H1 (cell line): ENCODE results near the gene MACROD2. TPM values are rescaled to one million over a fixed set of nuclear protein-coding genes. Genes with fewer than 3 reads are reported as not detected.

Experiments used
- CTCF ChIA-PET: fragments of 300-600 bp; sonication (Branson Sonifier 250); formaldehyde crosslinking; loops from one replicate; lab custom pipeline; 2021; ENCODE audit not compliant: partially characterized antibody; lab: Charles Lee
- POLR2A ChIA-PET: fragments of 300-600 bp; sonication (Branson Sonifier 250); formaldehyde crosslinking; loops from one replicate; lab custom pipeline; 2021; ENCODE audit warnings: inconsistent platforms; ENCODE audit not compliant: partially characterized antibody; lab: Charles Lee
- DNase-seq, 2 experiments: peaks; one replicate each; pipeline versions ENCODE4 v3.0.0 to v3.0.0-alpha.2; 2010 to 2022; ENCODE audit warnings: low spot score in 2 of 2, low read depth in 1 of 2, mixed read lengths in 1 of 2
- FAIRE-seq: peaks from 2 replicates; lab custom pipeline; 2011; peaks lifted over from hg19 to GRCh38; lab: Jason Lieb, UNC
- H2AFZ ChIP-seq: 2 replicates; pipeline ENCODE4 v1.8.1; 2012; ENCODE audit warnings: low read length, inconsistent platforms
- H2AK5ac ChIP-seq: 2 replicates; pipeline ENCODE4 v1.6.1; 2013; ENCODE audit warnings: low read depth, low read length
- H2BK120ac ChIP-seq: replicated peaks from 2 replicates; pipeline ENCODE3; 2013; ENCODE audit warnings: low read depth, low read length, inconsistent platforms
- H2BK12ac ChIP-seq: 2 replicates; pipeline ENCODE4 v1.6.1; 2013; ENCODE audit warnings: low read depth, low read length
- H2BK15ac ChIP-seq: 2 replicates; pipeline ENCODE4 v1.6.1; 2013; ENCODE audit warnings: low read length
- H2BK20ac ChIP-seq: 2 replicates; pipeline ENCODE4 v1.6.1; 2013; ENCODE audit warnings: low read length
- H2BK5ac ChIP-seq: 2 replicates; pipeline ENCODE4 v1.6.1; 2013; ENCODE audit warnings: low read depth, low read length
- H3K14ac ChIP-seq: 2 replicates; pipeline ENCODE4 v1.6.1; 2013; ENCODE audit warnings: inconsistent platforms; ENCODE audit not compliant: insufficient read length
- H3K18ac ChIP-seq: 2 replicates; pipeline ENCODE4 v1.6.1; 2013; ENCODE audit warnings: low read length; ENCODE audit errors: extremely low read depth
- H3K23ac ChIP-seq: 2 replicates; pipeline ENCODE4 v1.6.1; 2013; ENCODE audit warnings: inconsistent platforms; ENCODE audit not compliant: insufficient read length
- H3K23me2 ChIP-seq: 2 replicates; pipeline ENCODE4 v1.6.1; 2013; ENCODE audit warnings: low read depth, low read length
- H3K27ac ChIP-seq: 2 replicates; pipeline ENCODE4 v1.6.1; 2011; ENCODE audit warnings: low read depth, low read length, inconsistent platforms
- H3K27me3 ChIP-seq, 4 experiments: replicated peaks in 1 of 4; 1 replicate in 1 of 4; 2 replicates in 3 of 4; pipeline versions ENCODE4 v1.6.1 to v1.8.1; 2011 to 2013; ENCODE audit warnings: low read length in 3 of 4, mild to moderate bottlenecking in 3 of 4, inconsistent platforms in 2 of 4, mixed read lengths in 2 of 4, moderate library complexity in 1 of 4; ENCODE audit not compliant: control insufficient read depth in 3 of 4, insufficient read depth in 3 of 4; ENCODE audit errors: extremely low read depth in 1 of 4
- H3K36me3 ChIP-seq, 4 experiments: 2 replicates each; pipeline versions ENCODE4 v1.6.1 to v1.8.1; 2011 to 2013; ENCODE audit warnings: mild to moderate bottlenecking in 4 of 4, low read length in 3 of 4, moderate library complexity in 2 of 4, control low read depth in 1 of 4, inconsistent platforms in 1 of 4; ENCODE audit not compliant: insufficient read depth in 4 of 4, control insufficient read depth in 2 of 4
- H3K4ac ChIP-seq: replicated peaks from 2 replicates; pipeline ENCODE3; 2013; ENCODE audit warnings: low read length, low read depth, mixed read lengths, inconsistent platforms; ENCODE audit not compliant: insufficient read length
- H3K4me1 ChIP-seq, 4 experiments: replicated peaks in 1 of 4; 1 replicate in 1 of 4; 2 replicates in 3 of 4; pipeline versions ENCODE4 v1.6.1 to v1.8.1; 2011 to 2013; ENCODE audit warnings: low read length in 3 of 4, inconsistent platforms in 2 of 4, mixed read lengths in 1 of 4; ENCODE audit not compliant: insufficient read depth in 4 of 4, control insufficient read depth in 3 of 4
- H3K4me2 ChIP-seq, 2 experiments: 2 replicates each; pipeline versions ENCODE4 v1.6.1 to v1.8.1; 2011 to 2013; ENCODE audit warnings: low read depth in 2 of 2, low read length in 2 of 2, control low read depth in 1 of 2, inconsistent platforms in 1 of 2, mild to moderate bottlenecking in 1 of 2; ENCODE audit not compliant: insufficient read depth in 1 of 2
- H3K4me3 ChIP-seq, 4 experiments: fragments of 200-600, 300-600 bp in 1 of 4; sonication (generic), shearing (Covaris generic), sonication (Bioruptor Twin) in 1 of 4; 2 replicates each; pipeline versions ENCODE4 v1.5.1 to v1.8.1; 2011 to 2016; ENCODE audit warnings: low read length in 4 of 4, low read depth in 3 of 4, control low read depth in 2 of 4, inconsistent platforms in 2 of 4, mild to moderate bottlenecking in 2 of 4, mixed read lengths in 1 of 4, moderate library complexity in 1 of 4; ENCODE audit not compliant: insufficient read depth in 2 of 4; ENCODE audit errors: extremely low read depth in 1 of 4
- H3K56ac ChIP-seq: replicated peaks from 2 replicates; pipeline ENCODE3; 2013; ENCODE audit warnings: low read depth, mild to moderate bottlenecking, mixed read lengths, low read length, inconsistent platforms; ENCODE audit not compliant: insufficient read length
- H3K79me1 ChIP-seq: 2 replicates; pipeline ENCODE4 v1.6.1; 2013; ENCODE audit warnings: low read depth, low read length, control low read depth
- H3K79me2 ChIP-seq, 2 experiments: 2 replicates each; pipeline versions ENCODE4 v1.6.1 to v1.8.1; 2012 to 2013; ENCODE audit warnings: low read length in 2 of 2, mild to moderate bottlenecking in 2 of 2, inconsistent platforms in 1 of 2; ENCODE audit not compliant: insufficient read depth in 2 of 2, control insufficient read depth in 1 of 2
- H3K9ac ChIP-seq, 4 experiments: replicated peaks in 1 of 4; 1 replicate in 1 of 4; 2 replicates in 3 of 4; pipeline versions ENCODE4 v1.6.1 to v1.8.1; 2011 to 2013; ENCODE audit warnings: low read depth in 3 of 4, low read length in 3 of 4, control low read depth in 2 of 4, mild to moderate bottlenecking in 2 of 4, moderate library complexity in 2 of 4, inconsistent platforms in 1 of 4; ENCODE audit errors: extremely low read depth in 1 of 4
- H3K9me3 ChIP-seq, 2 experiments: 2 replicates each; pipeline versions ENCODE4 v1.6.1 to v1.8.1; 2012 to 2013; ENCODE audit warnings: mild to moderate bottlenecking in 2 of 2, moderate library complexity in 2 of 2, control low read depth in 1 of 2, inconsistent platforms in 1 of 2, low read depth in 1 of 2, low read length in 1 of 2, mixed read lengths in 1 of 2; ENCODE audit not compliant: insufficient read depth in 2 of 2
- H4K20me1 ChIP-seq, 2 experiments: replicated peaks in 1 of 2; 2 replicates each; pipeline versions ENCODE3 to v1.8.1; 2011 to 2013; ENCODE audit warnings: inconsistent platforms in 2 of 2, low read length in 2 of 2, mild to moderate bottlenecking in 1 of 2; ENCODE audit not compliant: insufficient read depth in 2 of 2, control insufficient read depth in 1 of 2
- H4K5ac ChIP-seq: 2 replicates; pipeline ENCODE4 v1.6.1; 2013; ENCODE audit warnings: low read length, low read depth, mixed read lengths, inconsistent platforms; ENCODE audit not compliant: insufficient read length
- H4K8ac ChIP-seq: 2 replicates; pipeline ENCODE4 v1.8.0; 2013; ENCODE audit warnings: mild to moderate bottlenecking, moderate library complexity, low read length, inconsistent platforms; ENCODE audit not compliant: insufficient read depth; ENCODE audit errors: extremely low read depth
- H4K91ac ChIP-seq: replicated peaks from 2 replicates; pipeline ENCODE3; 2013; ENCODE audit warnings: low read length, mixed read lengths, inconsistent platforms; ENCODE audit not compliant: insufficient read length
- BCL11A ChIP-seq, 2 experiments: IDR thresholded peaks; one replicate each; pipeline ENCODE4 v1.6.1; 2011; ENCODE audit warnings: low read depth in 2 of 2, low read length in 2 of 2, mild to moderate bottlenecking in 2 of 2
- BRCA1 ChIP-seq: IDR thresholded peaks from 2 replicates; pipeline ENCODE4 v1.6.1; 2012; ENCODE audit warnings: low read depth, low read length, improper control_type of control experiment
- CBX8 ChIP-seq: fragments of 300-800, 300-1000 bp; sonication (generic); IDR thresholded peaks from 2 replicates; pipeline ENCODE4 v1.7.1; 2016; ENCODE audit warnings: low read depth, low read length, borderline replicate concordance
- EGR1 ChIP-seq: IDR thresholded peaks from 2 replicates; pipeline ENCODE4 v1.6.1; 2011; ENCODE audit warnings: low read depth, low read length, borderline replicate concordance
- KDM4A ChIP-seq: IDR thresholded peaks from one replicate; pipeline ENCODE4 v1.7.1; 2012; ENCODE audit warnings: low read depth, mild to moderate bottlenecking, moderate library complexity, low read length, inconsistent platforms; ENCODE audit not compliant: severe bottlenecking
- MAFK ChIP-seq: IDR thresholded peaks from 2 replicates; pipeline ENCODE4 v1.6.1; 2012; ENCODE audit warnings: low read depth, mild to moderate bottlenecking, improper control_type of control experiment, low read length
- POLR2A ChIP-seq, 2 experiments: IDR thresholded peaks; 1 replicate in 1 of 2; 2 replicates in 1 of 2; pipeline ENCODE4 v1.6.1; 2011; ENCODE audit warnings: low read depth in 2 of 2, low read length in 2 of 2, mild to moderate bottlenecking in 2 of 2; ENCODE audit errors: control extremely low read depth in 1 of 2
- POU5F1 ChIP-seq: IDR thresholded peaks from 2 replicates; pipeline ENCODE4 v1.6.1; 2011; ENCODE audit warnings: low read depth, mild to moderate bottlenecking, low read length, moderate library complexity
- RBBP5 ChIP-seq: IDR thresholded peaks from 2 replicates; pipeline ENCODE4 v1.7.1; 2012; ENCODE audit warnings: low read depth, mild to moderate bottlenecking, inconsistent platforms, low read length, moderate library complexity, borderline replicate concordance
- SIN3A ChIP-seq, 2 experiments: IDR thresholded peaks in 1 of 2; conservative IDR thresholded peaks in 1 of 2; 2 replicates each; pipeline ENCODE4 v1.6.1; 2011 to 2012; ENCODE audit warnings: low read length in 2 of 2, improper control_type of control experiment in 1 of 2, low read depth in 1 of 2, mild to moderate bottlenecking in 1 of 2
- SP1 ChIP-seq: IDR thresholded peaks from 2 replicates; pipeline ENCODE4 v1.6.1; 2011; ENCODE audit warnings: low read depth, low read length
- SRF ChIP-seq: IDR thresholded peaks from 2 replicates; pipeline ENCODE4 v1.6.1; 2011; ENCODE audit warnings: mild to moderate bottlenecking, low read depth, low read length, moderate library complexity
- TBP ChIP-seq: IDR thresholded peaks from 2 replicates; pipeline ENCODE4 v1.6.1; 2011; ENCODE audit warnings: low read depth, low read length, improper control_type of control experiment
- WGBS, 2 experiments: shearing (Covaris generic) in 1 of 2; methylation state at CpG; one replicate each; pipeline versions ENCODE4 v1.1.6 to v1.1.7; 2013 to 2015; ENCODE audit warnings: low lambda C conversion rate in 2 of 2, mixed read lengths in 2 of 2, inconsistent platforms in 1 of 2, low coverage in 1 of 2, missing lambda C conversion rate in 1 of 2; ENCODE audit not compliant: insufficient replicate concordance in 2 of 2, insufficient coverage in 1 of 2, insufficient read length in 1 of 2; ENCODE audit errors: extremely low coverage in 1 of 2, missing lambda C conversion rate in 1 of 2; 5-methylcytosine and 5-hydroxymethylcytosine counted together
- polyA plus RNA-seq, 7 experiments: library from polyadenylated mRNA; depleted of rRNA in 3 of 7; stranded (reverse) in 5 of 7; unstranded in 2 of 7; fragments of >200 nt in 5 of 7; fragments of 200-250 nt in 2 of 7; gene quantifications; 1 replicate in 5 of 7; 2 replicates in 1 of 7; 4 replicates in 1 of 7; pipeline versions ENCODE4 v1.2.1 to v1.2.3, GENCODE V29; 2011 to 2013; ENCODE audit warnings: missing spikeins in 2 of 7, mixed read lengths in 2 of 7
- total RNA-seq: library from RNA; stranded (reverse); fragmentation: NEBNext Ultra II Directional; extraction: Animal tissue kit (Norgen Biotek cat#: 25700); gene quantifications from 2 replicates; pipeline ENCODE4 v1.2.1, GENCODE V29; 2021

MACROD2 gene
- total and polyA plus RNA-seq, 2 of the 8 experiments (the other 6 are each of a cell fraction or from before 2014, with no cell fraction given) = 0.70 to 3.9 TPM

GRCh38 chr20:14223806-14224205 lies 228.5 kb downstream of the MACROD2 start:
- 91% methylated on average over 3 of the region's 3 CpGs; no CpG with 5 or more reads in 1 of the 2 experiments for WGBS, 2 experiments
- H4K5ac ChIP-seq = no peak overlapping the region
- DNase-seq (no peak), FAIRE-seq (no peak)
- no peak overlapping the region for H2BK12ac ChIP-seq
- H2BK20ac ChIP-seq = no peak overlapping the region
- H2AK5ac ChIP-seq = no peak overlapping the region
- no peak overlapping the region for H2BK120ac ChIP-seq
- no peaks in the 10 kb centered on the region for H3K23me2 ChIP-seq
- ChIA-PET POLR2A (no interaction called here), CTCF (interaction anchor here (0.6 to 1.8 kb wide), 3 partner anchors 9 to 157 kb away, joined by 3 read pairs; no protein-coding TSS in a partner anchor)
- no peaks in the 10 kb centered on the region for H3K9me3 ChIP-seq
- no peak overlapping the region for H2BK5ac ChIP-seq
- H3K27me3 ChIP-seq = no peaks in the 10 kb centered on the region
- H3K79me1 ChIP-seq = no peaks in the 10 kb centered on the region
- H3K4me1 ChIP-seq = peaks cover 0 to 7% (median 1%) of the 10 kb centered on the region in 4 experiments; a peak in 4 of 7 replicates
- no peaks in the 10 kb centered on the region for H3K36me3 ChIP-seq
- H3K27ac ChIP-seq = no peak overlapping the region
- no peak overlapping the region for H3K4me2 ChIP-seq
- no peak overlapping the region for H3K18ac ChIP-seq
- H4K20me1 ChIP-seq = no peaks in the 10 kb centered on the region
- no peak overlapping the region for H3K4me3 ChIP-seq
- no peak overlapping the region for H4K91ac ChIP-seq
- H2AFZ ChIP-seq = no peak overlapping the region
- no peak overlapping the region for H2BK15ac ChIP-seq
- H3K79me2 ChIP-seq = no peaks in the 10 kb centered on the region
- H3K56ac ChIP-seq = no peak overlapping the region
- H3K4ac ChIP-seq = no peak overlapping the region
- no peak overlapping the region for H3K23ac ChIP-seq
- no peak overlapping the region for H4K8ac ChIP-seq
- H3K14ac ChIP-seq = no peak overlapping the region
- H3K9ac ChIP-seq = no peak overlapping the region
- no peak for TF ChIP-seq EGR1
- TF ChIP-seq TBP = no peak
- TF ChIP-seq SP1 = no peak
- TF ChIP-seq POLR2A (IDR thresholded peaks at IDR 0.05; ENCODE audit: control extremely low read depth in 1 of 2, low read depth in 2 of 2, low read length in 2 of 2) = no peak
- no peak for TF ChIP-seq SIN3A (conservative IDR thresholded peaks at IDR 0.05 in 1 of 2, IDR thresholded peaks at IDR 0.05 in 1 of 2; ENCODE audit: low read depth in 1 of 2, low read length in 2 of 2)
- no peak for TF ChIP-seq RBBP5
- no peak for TF ChIP-seq BCL11A (IDR thresholded peaks at IDR 0.05; ENCODE audit: low read depth in 2 of 2, low read length in 2 of 2)
- no peak for TF ChIP-seq BRCA1
- no peak for TF ChIP-seq POU5F1
- no peak for TF ChIP-seq KDM4A
- no peak for TF ChIP-seq SRF
- no peak for TF ChIP-seq MAFK
- no peak for TF ChIP-seq CBX8
